Kidney (tissue), 14 donors: Measurements from ENCODE around the gene UBD. TPM values are rescaled to one million over a fixed set of nuclear protein-coding genes. Genes with fewer than 3 reads are reported as not detected.

Experiments
- DNase-seq, 5 donors: peaks; one replicate each; pipeline ENCODE4 v3.0.0-alpha.2; 2013 to 2020
- FAIRE-seq: peaks from 2 replicates; lab custom pipeline; 2012; peaks lifted over from hg19 to GRCh38; lab: Jason Lieb, UNC
- H3K27ac ChIP-seq, 2 donors: one replicate each; pipeline ENCODE4 v1.7.0; 2013; ENCODE audit warnings: low read depth in 2 of 2, low read length in 2 of 2, inconsistent platforms in 1 of 2
- H3K27me3 ChIP-seq: one replicate; pipeline ENCODE4 v1.7.1; 2013; ENCODE audit warnings: low read length, inconsistent platforms; ENCODE audit not compliant: control insufficient read depth, insufficient read depth
- H3K36me3 ChIP-seq, 3 donors: one replicate each; pipeline versions ENCODE4 v1.7.0 to v1.7.1; 2013; ENCODE audit warnings: low read length in 3 of 3, control low read depth in 1 of 3, inconsistent platforms in 1 of 3; ENCODE audit not compliant: insufficient read depth in 3 of 3, control insufficient read depth in 2 of 3
- H3K4me1 ChIP-seq, 3 donors: one replicate each; pipeline versions ENCODE4 v1.7.0 to v1.7.1; 2013; ENCODE audit warnings: low read length in 3 of 3, inconsistent platforms in 1 of 3, low read depth in 1 of 3; ENCODE audit not compliant: control insufficient read depth in 2 of 3, insufficient read depth in 2 of 3
- H3K4me3 ChIP-seq, 3 donors: one replicate each; pipeline versions ENCODE4 v1.7.0 to v1.8.1; 2013; ENCODE audit warnings: low read length in 3 of 3, control low read depth in 1 of 3, inconsistent platforms in 1 of 3
- H3K9ac ChIP-seq, 3 donors: one replicate each; pipeline versions ENCODE4 v1.7.0 to v1.7.1; 2013; ENCODE audit warnings: low read length in 3 of 3, control low read depth in 1 of 3, inconsistent platforms in 1 of 3
- H3K9me3 ChIP-seq, 3 donors: one replicate each; pipeline versions ENCODE4 v1.7.0 to v1.7.1; 2013; ENCODE audit warnings: low read length in 3 of 3, control low read depth in 1 of 3, inconsistent platforms in 1 of 3; ENCODE audit not compliant: control insufficient read depth in 2 of 3, insufficient read depth in 1 of 3
- intact Hi-C: fragments of 100-400 bp; cut with DNase I; formaldehyde crosslinking; loops from one replicate; pipeline ENCODE4 v1.11.1; 2022
- polyA plus RNA-seq: library from polyadenylated mRNA; stranded (reverse); fragments of 350-450 nt; fragmentation: Illumina TruSeq; extraction: RNeasy Lipid Tissue Mini Kit (QIAGEN cat#74804); gene quantifications from one replicate; pipeline ENCODE4 v1.2.3, GENCODE V29; 2014; ENCODE audit warnings: low read depth, low replicate concordance; ENCODE audit not compliant: insufficient read depth
- total RNA-seq: library from RNA; stranded (reverse); fragmentation: NEBNext Ultra II Directional; extraction: Animal tissue kit (Norgen Biotek cat#: 25700); gene quantifications from one replicate; pipeline ENCODE4 v1.2.1, GENCODE V29; 2021
- TF ChIP-seq, protein P1 (sequence below): IDR thresholded peaks from 3 replicates; pipeline ENCODE4 v1.5.1; 2012; ENCODE audit warnings: mild to moderate bottlenecking, moderate library complexity, borderline replicate concordance; ENCODE audit not compliant: insufficient read depth; ENCODE audit errors: extremely low read depth
- donor health status: control.
- donor health status: control.
- donor health status: control.
- donor health status: control.
- donor health status: control.
- donor health status: DM: yes; HTN: yes; CAD: no.
- donor health status: Normal renal cell carcinoma (clear cell type).

UBD gene
- total and polyA plus RNA-seq, 2 donors from 2014 or later: 16.9 to 33.5 TPM

DNA sequence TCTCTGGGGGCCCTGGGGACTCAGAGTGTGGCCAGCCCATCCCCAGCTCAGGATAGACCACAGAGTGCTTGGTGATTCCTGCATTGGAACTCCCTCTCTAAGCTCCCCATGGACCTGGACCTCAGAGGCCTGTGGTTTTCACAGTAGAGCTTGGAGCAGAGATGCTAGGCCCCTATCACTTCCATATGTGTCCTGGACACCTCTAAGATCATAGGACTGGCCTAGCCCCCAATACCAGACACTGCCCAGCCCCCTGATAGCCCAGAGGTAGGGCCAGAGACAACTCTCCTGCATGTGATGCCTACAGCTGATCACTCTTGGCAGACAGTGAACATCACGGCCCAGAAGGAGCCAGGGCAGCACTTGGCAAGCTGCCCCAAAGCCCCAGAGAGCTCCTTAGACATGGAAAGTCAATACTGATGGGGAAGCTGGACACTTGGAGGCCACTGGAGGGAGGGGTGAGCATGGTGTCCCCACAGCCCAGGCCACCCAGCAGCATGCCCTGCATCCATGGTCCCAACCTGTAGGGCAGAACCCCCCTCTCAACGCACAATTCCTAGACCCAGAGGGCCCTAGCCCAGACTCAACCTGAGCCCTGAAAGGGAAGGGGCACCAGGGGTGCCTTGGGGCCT is 27.1 kb downstream of the UBD start:
- no peak for FAIRE-seq
- TF ChIP-seq, protein P1, sequence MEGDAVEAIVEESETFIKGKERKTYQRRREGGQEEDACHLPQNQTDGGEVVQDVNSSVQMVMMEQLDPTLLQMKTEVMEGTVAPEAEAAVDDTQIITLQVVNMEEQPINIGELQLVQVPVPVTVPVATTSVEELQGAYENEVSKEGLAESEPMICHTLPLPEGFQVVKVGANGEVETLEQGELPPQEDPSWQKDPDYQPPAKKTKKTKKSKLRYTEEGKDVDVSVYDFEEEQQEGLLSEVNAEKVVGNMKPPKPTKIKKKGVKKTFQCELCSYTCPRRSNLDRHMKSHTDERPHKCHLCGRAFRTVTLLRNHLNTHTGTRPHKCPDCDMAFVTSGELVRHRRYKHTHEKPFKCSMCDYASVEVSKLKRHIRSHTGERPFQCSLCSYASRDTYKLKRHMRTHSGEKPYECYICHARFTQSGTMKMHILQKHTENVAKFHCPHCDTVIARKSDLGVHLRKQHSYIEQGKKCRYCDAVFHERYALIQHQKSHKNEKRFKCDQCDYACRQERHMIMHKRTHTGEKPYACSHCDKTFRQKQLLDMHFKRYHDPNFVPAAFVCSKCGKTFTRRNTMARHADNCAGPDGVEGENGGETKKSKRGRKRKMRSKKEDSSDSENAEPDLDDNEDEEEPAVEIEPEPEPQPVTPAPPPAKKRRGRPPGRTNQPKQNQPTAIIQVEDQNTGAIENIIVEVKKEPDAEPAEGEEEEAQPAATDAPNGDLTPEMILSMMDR: no peak
- H3K4me1 ChIP-seq: no peaks in the 10 kb centered on the region
- no peaks in the 10 kb centered on the region for H3K36me3 ChIP-seq
- H3K27me3 ChIP-seq: no peaks in the 10 kb centered on the region
- H3K9me3 ChIP-seq: no peaks in the 10 kb centered on the region
- no peak overlapping the region for H3K27ac ChIP-seq
- H3K9ac ChIP-seq: no peak overlapping the region
- intact Hi-C loops: no loop called here
- DNase-seq: no peak
- no peak overlapping the region for H3K4me3 ChIP-seq

DNA sequence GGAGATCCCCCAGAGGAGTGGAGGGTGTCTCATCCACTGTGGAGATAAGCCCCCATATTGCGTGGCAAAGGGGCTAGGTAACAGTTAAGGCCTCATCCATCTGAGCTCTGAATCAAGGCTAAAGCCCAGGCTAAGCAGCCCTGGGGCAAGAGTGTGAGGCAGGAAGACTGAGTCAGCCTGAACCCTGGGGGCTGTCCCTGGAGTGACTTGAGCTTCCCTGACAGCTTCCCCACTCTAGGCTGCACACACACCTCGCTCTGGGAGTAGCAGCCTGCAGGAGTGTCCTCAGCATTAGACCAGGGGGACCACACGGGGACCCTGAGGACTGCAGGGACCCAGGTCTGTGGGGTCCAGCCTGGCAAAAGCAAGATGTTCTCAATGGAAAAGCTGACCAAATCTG is 27.9 kb downstream of the UBD start:
- no peaks in the 10 kb centered on the region for H3K9me3 ChIP-seq
- no peak overlapping the region for H3K27ac ChIP-seq
- no peaks in the 10 kb centered on the region for H3K27me3 ChIP-seq
- H3K9ac ChIP-seq: no peak overlapping the region
- DNase-seq (no peak), FAIRE-seq (no peak)
- H3K4me1 ChIP-seq: no peaks in the 10 kb centered on the region
- intact Hi-C loops: no loop called here
- no peak overlapping the region for H3K4me3 ChIP-seq
- TF ChIP-seq, protein P1: no peak
- no peaks in the 10 kb centered on the region for H3K36me3 ChIP-seq

DNA sequence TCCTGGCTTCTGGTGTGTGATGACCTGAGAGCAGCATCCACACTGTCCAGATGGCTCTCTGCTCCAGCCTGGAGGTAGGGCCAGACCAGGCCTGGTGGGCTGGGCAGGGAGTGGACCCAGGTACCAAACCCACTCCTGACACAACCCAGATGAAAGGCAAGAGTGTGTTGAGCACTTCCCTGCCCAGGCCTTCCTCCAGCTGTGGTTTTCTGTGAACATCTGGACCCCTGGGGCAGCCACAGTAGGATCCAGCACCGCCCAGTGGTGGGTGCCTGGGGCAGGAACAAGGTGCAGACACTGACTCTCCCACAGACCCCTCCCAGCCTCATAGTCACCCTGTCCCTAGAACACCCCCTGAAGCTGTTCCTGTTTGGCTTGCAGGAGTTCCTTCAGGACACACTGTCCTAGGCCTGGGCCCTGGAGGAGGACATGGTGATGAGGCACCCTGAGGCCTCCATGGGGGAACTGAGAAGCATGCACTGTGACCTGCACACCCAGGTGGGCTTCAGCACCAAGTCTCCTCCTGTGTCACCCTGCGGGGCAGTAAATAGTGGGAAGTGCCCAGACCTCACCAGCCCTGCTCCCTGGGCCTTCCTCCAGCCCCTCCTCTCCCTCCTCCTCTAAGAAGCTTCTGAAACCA is 28.7 kb downstream of the UBD start:
- DNase-seq (no peak), FAIRE-seq (no peak)
- no peak overlapping the region for H3K27ac ChIP-seq
- no peak overlapping the region for H3K9ac ChIP-seq
- H3K4me3 ChIP-seq: no peak overlapping the region
- no peaks in the 10 kb centered on the region for H3K27me3 ChIP-seq
- H3K4me1 ChIP-seq: no peaks in the 10 kb centered on the region
- TF ChIP-seq, protein P1: no peak
- H3K36me3 ChIP-seq: no peaks in the 10 kb centered on the region
- intact Hi-C loops: no loop called here
- H3K9me3 ChIP-seq: no peaks in the 10 kb centered on the region
